ENCODE results near the gene LITAF.

DNA sequence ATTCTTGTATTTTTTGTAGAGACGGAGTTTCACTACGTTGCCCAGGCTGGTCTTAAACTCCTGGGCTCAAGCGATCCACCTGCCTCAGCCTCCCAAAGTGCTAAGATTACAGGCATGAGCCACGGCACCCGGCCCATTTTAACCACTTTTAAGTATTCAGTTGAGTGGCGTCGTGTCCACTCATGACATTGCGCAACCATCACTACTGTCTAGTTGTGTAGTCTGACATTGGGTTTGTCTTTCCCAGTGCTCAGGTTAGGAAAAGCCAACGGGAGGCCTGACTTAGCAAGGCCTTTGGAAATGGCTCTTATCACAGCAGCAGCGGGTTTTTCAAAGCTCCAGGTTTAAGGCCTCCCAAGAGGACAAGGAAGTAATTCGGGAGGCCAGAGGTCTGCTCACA lies 58.7 kb downstream of the LITAF start:
- TF ChIP-seq EZH2 (IDR thresholded peaks at IDR 0.05; ENCODE audit: borderline replicate concordance, low read depth, low read length, severe bottlenecking) = no peak
- TF ChIP-seq, protein P1, sequence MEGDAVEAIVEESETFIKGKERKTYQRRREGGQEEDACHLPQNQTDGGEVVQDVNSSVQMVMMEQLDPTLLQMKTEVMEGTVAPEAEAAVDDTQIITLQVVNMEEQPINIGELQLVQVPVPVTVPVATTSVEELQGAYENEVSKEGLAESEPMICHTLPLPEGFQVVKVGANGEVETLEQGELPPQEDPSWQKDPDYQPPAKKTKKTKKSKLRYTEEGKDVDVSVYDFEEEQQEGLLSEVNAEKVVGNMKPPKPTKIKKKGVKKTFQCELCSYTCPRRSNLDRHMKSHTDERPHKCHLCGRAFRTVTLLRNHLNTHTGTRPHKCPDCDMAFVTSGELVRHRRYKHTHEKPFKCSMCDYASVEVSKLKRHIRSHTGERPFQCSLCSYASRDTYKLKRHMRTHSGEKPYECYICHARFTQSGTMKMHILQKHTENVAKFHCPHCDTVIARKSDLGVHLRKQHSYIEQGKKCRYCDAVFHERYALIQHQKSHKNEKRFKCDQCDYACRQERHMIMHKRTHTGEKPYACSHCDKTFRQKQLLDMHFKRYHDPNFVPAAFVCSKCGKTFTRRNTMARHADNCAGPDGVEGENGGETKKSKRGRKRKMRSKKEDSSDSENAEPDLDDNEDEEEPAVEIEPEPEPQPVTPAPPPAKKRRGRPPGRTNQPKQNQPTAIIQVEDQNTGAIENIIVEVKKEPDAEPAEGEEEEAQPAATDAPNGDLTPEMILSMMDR (IDR thresholded peaks at IDR 0.05; ENCODE audit: borderline replicate concordance, extremely low read depth, low read length, poor library complexity, severe bottlenecking) = no peak

Data from DND-41 (cell line).